ENCODE results near the gene PPA1.
A peak's percentile ranks its signal among the peaks of the same experiment; 100 is the strongest.
"Not testable (repeated sequence)": the region's sequence is repeated elsewhere in the genome, so short reads cannot be mapped to it uniquely, and the experiment has no call there.

Gene PPA1

DNA sequence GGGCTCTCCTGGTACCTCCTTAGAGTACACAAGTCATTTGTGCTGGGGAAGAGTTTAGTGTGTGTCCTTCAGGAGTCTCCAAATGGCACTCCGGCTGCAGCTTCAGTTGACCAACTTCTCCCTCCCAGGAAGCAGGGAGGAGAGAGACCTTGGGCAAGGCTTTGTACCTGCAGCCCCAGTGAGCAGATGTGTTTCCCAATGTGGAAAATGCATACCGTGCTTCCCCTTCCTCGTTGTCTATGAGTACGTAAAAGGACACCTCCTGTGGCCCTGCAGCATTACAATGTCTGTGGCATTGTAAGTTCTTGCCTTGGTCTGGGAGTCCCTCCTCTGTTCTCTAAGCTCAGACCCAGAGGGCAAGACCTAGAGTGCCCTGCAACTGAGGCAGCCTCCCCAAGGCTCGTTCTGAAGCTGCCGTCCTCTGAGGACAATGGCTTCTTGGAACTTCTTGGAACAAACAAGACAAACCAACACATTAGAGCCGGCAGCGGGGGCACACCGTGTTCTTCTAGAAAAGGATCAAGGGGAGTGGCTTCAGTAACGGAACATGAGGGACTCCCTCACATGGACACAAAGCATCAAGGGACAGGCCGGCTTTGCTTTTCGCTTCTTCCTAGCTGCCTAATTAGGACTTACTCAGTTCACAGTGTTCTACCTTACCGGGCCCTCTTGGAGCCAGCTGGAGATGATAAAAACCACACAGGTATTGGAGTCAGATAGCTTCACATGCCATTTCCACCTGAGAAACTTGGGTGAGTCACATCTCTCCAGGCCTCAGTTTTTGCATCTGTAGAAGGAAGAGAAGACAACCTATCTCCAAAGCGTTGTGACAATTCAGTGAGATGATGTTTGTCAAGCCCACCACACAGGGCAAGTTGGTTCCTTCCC is 20.9 kb upstream of the PPA1 start:
- DNase-seq: no peak

DNA sequence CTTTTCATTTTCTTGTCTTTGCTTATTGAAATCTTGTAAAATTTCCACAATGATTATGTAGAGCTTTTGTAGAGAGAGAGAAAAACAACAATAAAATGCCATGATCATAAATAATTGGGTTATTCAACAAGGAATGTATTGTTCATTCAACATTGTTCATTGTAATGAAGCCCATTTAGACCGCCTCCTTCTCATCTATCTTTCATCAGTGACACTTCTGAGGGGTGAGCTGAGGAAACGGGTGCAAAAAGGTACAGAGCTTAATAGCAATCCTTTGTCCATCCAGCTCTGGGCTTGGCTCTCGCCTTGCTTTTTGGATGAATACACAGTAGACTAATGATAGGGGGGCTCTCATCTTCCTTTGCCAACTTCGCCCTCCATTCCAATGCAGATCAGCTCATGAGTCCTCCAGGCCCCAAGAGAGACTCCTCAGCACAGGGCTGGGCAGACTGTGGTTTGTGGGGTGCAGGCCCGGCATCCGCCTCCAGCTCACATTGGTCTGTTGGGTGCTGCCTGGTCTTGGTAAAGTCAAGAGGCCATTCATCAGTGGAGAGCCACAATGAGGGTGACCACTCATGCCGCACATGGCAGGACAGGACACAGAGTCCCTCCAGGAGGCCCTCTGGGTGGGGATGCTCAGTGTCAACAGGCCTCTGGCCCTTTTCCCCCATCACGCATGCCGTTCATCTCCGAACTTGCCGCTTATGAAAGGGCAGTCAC is 17.9 kb upstream of the PPA1 start:
- no peak for DNase-seq

DNA sequence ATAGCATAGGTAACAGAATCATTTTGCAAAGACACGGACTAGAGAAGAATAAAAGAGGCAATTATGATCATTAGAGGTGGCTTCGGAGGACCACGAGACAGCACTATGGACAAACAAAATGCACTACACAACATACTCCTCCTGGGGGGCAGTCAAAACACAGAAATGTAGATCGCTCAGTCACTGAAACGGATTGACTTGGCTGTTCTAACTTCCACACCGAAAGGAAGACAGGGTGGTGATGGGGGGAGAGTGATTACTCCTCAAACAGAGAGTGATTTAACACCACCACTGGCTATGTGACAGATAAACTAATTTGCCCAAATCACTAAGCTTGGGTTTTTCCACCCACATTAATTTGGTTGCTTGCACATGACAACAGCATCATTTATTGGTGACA is 14.1 kb upstream of the PPA1 start:
- DNase-seq: no peak

GRCh38 chr10:70241081-70241480 is 7.9 kb upstream of the PPA1 start:
- DNase-seq: no peak

GRCh38 chr10:70239986-70240385 is 6.8 kb upstream of the PPA1 start:
- not testable (repeated sequence) for DNase-seq

DNA sequence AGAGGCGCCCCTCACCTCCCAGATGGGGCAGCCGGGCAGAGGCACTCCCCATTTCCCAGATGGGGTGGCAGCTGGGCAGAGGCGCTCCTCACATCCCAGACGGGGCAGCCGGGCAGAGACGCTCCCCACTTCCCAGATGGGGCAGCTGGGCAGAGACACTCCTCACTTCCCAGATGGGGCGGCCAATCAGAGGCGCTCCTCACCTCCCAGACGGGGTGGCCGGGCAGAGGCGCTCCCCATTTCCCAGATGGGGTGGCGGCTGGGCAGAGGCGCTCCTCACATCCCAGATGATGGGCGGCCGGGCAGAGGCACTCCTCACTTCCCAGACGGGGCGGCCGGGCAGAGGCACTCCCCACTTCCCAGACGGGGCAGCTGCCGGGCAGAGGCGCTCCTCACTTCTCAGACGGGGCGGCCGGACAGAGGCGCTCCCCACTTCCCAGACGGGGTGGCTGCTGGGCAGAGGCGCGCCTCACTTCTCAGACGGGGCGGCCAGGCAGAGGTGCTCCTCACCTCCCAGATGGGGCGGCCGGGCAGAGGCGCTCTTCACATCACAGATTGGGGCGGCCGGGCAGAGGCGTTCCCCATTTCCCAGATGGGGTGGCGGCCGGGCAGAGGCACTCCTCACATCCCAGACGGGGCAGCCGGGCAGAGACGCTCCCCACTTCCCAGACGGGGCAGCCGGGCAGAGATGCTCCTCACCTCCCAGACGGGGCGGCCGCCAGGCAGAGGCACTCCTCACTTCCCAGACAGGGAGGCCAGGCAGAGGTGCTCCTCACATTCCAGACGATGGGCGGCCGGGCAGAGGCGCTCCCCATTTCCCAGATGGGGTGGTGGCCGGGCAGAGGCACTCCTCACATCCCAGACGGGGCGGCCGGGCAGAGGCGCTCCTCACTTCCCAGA is 6.1 kb upstream of the PPA1 start:
- not testable (repeated sequence) for DNase-seq

DNA sequence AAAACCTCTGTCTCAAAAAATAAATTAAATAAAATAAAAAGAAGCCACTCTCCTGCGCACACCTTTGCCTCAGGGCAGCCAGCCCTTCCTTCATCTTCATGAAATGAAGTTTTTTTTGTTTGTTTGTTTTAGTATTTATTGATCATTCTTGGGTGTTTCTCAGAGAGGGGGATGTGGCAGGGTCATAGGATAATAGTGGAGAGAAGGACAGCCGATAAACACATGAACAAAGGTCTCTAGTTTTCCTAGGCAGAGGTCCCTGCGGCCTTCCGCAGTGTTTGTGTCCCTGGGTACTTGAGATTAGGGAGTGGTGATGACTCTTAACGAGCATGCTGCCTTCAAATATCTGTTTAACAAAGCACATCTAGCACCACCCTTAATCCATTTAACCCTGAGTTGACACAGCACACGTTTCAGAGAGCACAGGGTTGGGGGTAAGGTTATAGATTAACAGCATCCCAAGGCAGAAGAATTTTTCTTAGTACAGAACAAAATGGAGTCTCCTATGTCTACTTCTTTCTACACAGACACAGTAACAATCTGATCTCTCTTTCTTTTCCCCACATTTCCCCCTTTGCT is 4.8 kb upstream of the PPA1 start:
- DNase-seq: not testable (repeated sequence)

DNA sequence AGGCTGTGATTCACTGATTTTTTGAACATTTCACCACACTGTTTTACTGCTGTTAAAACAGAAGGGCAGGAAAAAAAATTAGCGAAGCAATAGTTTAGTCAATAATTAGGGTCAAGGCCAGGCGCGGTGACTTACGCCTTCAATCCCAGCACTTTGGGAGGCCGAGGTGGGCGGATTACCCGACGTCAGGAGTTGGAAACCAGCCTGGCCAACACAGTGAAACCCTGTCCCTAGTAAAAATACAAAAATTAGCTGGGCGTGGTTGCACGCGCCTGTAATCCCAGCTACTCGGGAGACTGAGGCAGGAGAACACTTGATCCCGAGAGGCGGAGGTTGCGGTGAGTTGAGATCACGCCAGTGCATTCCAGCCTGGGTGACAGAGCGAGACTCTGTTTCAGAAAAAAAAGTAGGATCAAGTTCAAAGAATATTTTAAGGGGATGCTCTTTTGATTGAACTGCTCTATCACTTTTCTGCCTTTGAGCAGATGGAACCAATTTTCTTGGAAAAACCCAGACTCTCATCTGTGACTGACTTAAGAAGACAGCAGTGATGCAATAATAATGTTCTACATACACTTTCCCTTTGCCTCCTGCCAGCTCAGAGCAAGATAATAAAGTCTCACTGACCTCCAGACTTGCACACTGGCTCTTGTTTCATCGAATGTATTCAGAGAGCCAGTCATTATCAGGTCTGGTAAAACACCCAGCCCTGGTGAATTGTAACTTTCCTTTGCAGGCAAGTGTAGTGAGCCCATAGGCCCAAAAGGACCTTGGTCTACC is 1.6 kb upstream of the PPA1 start:
- no peak for DNase-seq

GRCh38 chr10:70233939-70234300 is 691 bp upstream of the PPA1 start:
- DNase-seq: no peak

DNA sequence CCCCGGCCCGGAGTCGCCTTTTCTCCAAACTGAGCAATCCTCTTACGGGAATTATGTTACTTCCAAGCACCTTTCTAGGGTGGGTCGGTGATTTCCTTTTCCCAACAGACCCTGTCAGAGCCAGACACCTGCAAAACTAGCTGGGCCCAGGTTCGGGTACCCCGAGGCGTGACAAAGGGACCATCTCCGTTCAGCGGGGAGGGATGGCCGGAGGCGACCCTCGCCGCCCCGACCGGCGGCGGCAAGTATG is 445 bp downstream of the PPA1 start:
- DNase-seq: no peak

- DNase-seq: peak in 1 of 2 experiments; percentile 14
Measured at GRCh38 chr10:70232155-70232858, 922 bp downstream of the PPA1 start.

- DNase-seq: no peak
Measured at GRCh38 chr10:70228491-70228890, 4.7 kb downstream of the PPA1 start.

DNA sequence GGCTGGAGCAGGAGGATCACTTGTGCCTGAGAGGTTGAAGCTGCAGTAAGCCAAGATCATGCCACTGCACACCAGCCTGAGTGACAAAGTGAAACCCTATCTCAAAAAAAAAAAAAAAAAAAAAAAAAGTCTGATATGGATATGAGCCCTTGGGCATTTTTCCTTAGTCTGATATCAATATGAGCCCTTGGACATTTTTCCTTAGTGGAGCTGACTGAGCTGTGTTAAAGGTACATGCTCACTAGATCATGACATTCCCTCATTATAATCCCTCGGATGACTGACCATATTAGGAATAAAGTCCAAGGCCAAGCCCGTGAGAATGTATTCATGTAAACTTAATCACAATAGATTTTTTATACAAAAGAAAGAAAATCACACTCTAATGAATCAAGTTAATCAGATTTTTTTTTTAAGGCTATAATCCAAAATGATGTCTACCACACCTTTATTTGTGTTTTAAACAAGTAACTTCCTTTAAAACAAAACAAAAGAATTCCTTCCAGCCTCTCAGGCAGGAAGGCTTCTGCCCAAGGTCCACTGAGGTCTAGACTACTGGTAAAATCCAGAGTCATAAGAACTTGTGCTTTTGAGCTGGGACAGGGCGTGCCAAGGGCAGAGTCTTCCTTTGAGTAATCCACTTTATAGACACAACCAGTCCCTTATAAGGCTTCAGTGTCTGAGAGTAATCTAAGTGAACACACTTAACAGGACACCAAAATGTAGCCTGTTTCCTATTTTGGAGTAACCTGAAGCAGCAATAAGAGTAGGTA is 5.5 kb downstream of the PPA1 start:
- DNase-seq: no peak

DNA sequence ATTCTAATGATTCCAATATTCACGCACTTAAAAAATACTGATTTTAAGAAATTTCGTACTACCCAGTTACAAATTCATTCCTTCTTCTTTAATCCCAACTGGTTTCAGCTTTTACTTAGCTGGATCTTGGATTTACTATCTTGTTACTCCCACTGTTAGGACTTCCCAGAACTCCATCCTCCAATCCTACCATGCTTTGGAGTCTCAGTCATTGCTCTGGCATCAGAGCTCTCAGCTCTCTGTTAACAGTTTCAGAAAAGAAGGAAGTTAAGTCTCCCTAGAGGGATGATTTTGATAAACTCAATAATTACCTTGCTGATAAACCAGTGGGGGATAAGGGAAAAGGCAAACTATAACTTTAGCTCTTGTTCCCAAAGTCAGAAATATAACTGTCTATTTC is 9.5 kb downstream of the PPA1 start:
- no peak for DNase-seq

- not testable (repeated sequence) for DNase-seq
Measured at GRCh38 chr10:70222811-70223447, 10.3 kb downstream of the PPA1 start.

DNA sequence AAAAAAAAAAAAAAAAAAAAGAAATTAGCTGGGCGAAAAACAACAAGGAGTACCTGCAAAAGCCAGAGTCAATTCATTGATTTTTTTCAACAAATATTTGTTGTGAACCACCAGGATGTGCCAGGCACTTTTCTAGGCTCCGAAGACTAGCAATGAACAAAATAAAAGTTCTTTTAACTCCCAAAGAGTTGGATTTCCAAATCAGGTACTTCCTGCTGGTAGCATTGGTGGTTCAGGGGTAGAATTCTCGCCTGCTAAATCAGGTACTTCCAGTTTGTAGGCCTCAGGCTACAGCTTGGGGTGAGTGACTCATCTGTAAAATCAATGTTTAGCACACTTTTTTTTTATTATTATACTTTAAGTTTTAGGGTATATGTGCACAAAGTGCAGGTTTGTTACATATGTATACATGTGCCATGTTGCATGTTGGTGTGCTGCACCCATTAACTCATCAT is 10.9 kb downstream of the PPA1 start:
- DNase-seq: no peak

DNA sequence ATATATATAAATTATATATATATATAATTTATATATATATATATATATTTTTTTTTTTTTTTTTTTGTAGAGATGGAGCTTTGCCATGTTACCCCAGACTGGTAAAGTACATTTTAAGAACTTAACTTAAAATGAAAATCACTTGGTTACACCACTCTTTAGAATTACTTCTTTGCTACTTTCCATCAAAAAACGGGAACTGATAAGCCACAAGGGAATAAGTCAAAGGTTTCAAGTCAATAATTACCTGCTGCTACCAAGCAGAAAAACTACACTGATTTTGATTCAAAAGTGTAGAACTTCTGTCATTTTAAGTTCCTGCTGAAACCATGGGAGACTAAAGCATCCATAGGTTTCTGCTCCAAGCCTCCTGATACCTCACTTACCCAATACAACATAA is 12.2 kb downstream of the PPA1 start:
- DNase-seq: no peak

DNA sequence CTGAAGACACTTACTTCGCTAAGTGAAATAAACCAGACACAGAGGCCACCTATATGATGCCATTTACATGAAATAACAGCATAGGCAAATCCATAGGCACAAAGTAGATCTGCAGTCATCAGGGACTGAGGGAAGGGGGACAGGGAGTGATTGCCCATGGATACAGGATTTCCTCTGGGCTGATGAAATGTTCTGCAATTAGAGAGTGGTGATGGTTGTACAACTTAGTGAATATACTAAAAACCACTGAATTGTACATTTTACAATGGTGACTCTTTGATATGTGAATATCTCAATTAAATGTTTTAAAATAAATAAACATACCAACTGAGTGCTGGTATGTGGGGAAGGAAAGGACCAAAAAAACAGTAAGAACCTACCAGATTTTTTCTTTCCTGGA is 20.4 kb downstream of the PPA1 start:
- no peak for DNase-seq

DNA sequence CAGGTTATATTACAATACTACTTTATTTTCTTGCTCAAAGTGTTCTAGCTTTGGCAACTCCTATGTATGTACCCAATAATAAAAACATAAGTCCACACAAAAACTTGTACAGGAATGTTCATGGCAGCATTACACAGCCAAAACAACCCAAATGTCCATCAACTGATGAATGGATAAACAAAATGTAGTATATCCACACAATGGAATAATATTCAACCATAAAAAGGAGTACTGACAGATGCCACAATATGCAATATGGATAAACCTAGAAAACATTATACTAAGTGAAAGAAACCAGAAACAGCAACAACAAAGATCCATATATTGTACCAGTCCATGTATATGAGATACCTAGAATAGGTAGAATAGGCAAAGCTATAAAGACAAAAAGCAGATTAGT is 21.0 kb downstream of the PPA1 start:
- DNase-seq: no peak

- no peak for DNase-seq
Measured at GRCh38 chr10:70206762-70207161, 26.5 kb downstream of the PPA1 start.

Measured in NCI-H524 (cell line).